ENCODE measurements around the gene CFAP157. TPM values are rescaled to one million over a fixed set of nuclear protein-coding genes. Genes with fewer than 3 reads are reported as not detected.

The CFAP157 gene
- total and polyA plus RNA-seq, 2 donors (not counting 1 experiment from before 2014, with no cell fraction given) = under 0.01 TPM; not detected in 1

- no peak overlapping the region for H3K4me2 ChIP-seq (ENCODE audit: extremely low read depth, insufficient read depth, low read length)
- no peaks in the 10 kb centered on the region for H3K9me3 ChIP-seq (ENCODE audit: control insufficient read depth, insufficient read depth, low read depth, low read length)
- H3K27ac ChIP-seq (ENCODE audit: insufficient read depth, low read length) = no peak overlapping the region
- H3K79me2 ChIP-seq (ENCODE audit: control insufficient read depth, insufficient read depth, low read length) = no peaks in the 10 kb centered on the region
- no peak overlapping the region for H3K4me3 ChIP-seq (replicated peaks in 1 of 4; ENCODE audit: control extremely low read depth in 1 of 4, insufficient read depth in 1 of 4, low read depth in 3 of 4, low read length in 4 of 4)
- no peak for TF ChIP-seq CTCF (conservative IDR thresholded peaks at IDR 0.05 in 1 of 2, IDR thresholded peaks at IDR 0.05 in 1 of 2; ENCODE audit: low read depth in 1 of 2, low read length in 2 of 2)
- no peak for TF ChIP-seq EZH2 (IDR thresholded peaks at IDR 0.05; ENCODE audit: low read length, missing control alignments)
- H3K36me3 ChIP-seq (ENCODE audit: control insufficient read depth, insufficient read depth, low read length) = peaks cover 1% of the 10 kb centered on the region
- H2AFZ ChIP-seq (ENCODE audit: low read length) = no peak overlapping the region
- no peaks in the 10 kb centered on the region for H4K20me1 ChIP-seq (ENCODE audit: control insufficient read depth, extremely low read depth, insufficient read depth, low read length)
- no peak overlapping the region for H3K9ac ChIP-seq (ENCODE audit: insufficient read depth, low read length)
- H3K4me1 ChIP-seq (ENCODE audit: control insufficient read depth, extremely low read depth, insufficient read depth, low read length) = no peaks in the 10 kb centered on the region
- no peaks in the 10 kb centered on the region for H3K27me3 ChIP-seq (ENCODE audit: control insufficient read depth, insufficient read depth, low read length)
- DNase-seq (ENCODE audit: low read depth in 2 of 2) = no peak
Observed at GRCh38 chr9:127707766-127708165, 978 bp downstream of the CFAP157 start.

DNA sequence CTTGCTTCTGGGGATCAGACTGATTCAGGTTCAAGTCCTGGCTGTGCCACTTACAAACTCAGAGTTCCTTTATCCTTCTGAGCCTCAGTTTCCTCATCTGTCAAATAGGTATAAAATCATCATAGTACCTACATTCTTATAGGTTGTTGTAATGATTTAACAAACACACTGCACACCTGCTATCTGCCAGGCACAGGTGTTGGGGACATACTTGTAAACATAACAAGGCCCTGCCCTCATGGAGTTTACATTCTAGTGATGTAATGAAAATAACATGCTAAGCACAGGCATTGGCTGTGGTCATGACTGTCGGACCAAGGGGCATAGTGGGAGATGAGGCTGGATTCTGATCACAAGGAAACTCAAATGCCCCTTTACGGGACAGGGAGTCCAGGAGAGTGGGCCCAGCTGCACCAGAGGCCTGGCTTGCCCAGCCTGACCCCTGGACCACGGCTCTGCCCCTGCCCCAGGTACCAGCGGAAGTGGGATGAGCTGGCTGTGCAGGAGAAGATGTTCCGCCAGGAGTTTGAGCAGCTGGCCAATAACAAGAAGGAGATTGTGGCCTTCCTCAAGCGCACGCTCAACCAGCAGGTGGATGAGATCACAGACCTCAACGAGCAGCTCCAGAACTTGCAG is 2.3 kb downstream of the CFAP157 start:
- no peaks in the 10 kb centered on the region for H4K20me1 ChIP-seq (ENCODE audit: control insufficient read depth, extremely low read depth, insufficient read depth, low read length)
- H3K27ac ChIP-seq (ENCODE audit: insufficient read depth, low read length) = no peak overlapping the region
- no peak overlapping the region for H3K4me2 ChIP-seq (ENCODE audit: extremely low read depth, insufficient read depth, low read length)
- no peak overlapping the region for H3K4me3 ChIP-seq (replicated peaks in 1 of 4; ENCODE audit: control extremely low read depth in 1 of 4, insufficient read depth in 1 of 4, low read depth in 3 of 4, low read length in 4 of 4)
- no peaks in the 10 kb centered on the region for H3K27me3 ChIP-seq (ENCODE audit: control insufficient read depth, insufficient read depth, low read length)
- no peaks in the 10 kb centered on the region for H3K9me3 ChIP-seq (ENCODE audit: control insufficient read depth, insufficient read depth, low read depth, low read length)
- H3K4me1 ChIP-seq (ENCODE audit: control insufficient read depth, extremely low read depth, insufficient read depth, low read length) = no peaks in the 10 kb centered on the region
- no peak for DNase-seq (ENCODE audit: low read depth in 2 of 2)
- peaks cover 1% of the 10 kb centered on the region for H3K36me3 ChIP-seq (ENCODE audit: control insufficient read depth, insufficient read depth, low read length)
- no peak overlapping the region for H2AFZ ChIP-seq (ENCODE audit: low read length)
- TF ChIP-seq CTCF (conservative IDR thresholded peaks at IDR 0.05 in 1 of 2, IDR thresholded peaks at IDR 0.05 in 1 of 2; ENCODE audit: low read depth in 1 of 2, low read length in 2 of 2) (no peak), EZH2 (IDR thresholded peaks at IDR 0.05; ENCODE audit: low read length, missing control alignments) (no peak)
- H3K79me2 ChIP-seq (ENCODE audit: control insufficient read depth, insufficient read depth, low read length) = no peaks in the 10 kb centered on the region
- H3K9ac ChIP-seq (ENCODE audit: insufficient read depth, low read length) = no peak overlapping the region

DNA sequence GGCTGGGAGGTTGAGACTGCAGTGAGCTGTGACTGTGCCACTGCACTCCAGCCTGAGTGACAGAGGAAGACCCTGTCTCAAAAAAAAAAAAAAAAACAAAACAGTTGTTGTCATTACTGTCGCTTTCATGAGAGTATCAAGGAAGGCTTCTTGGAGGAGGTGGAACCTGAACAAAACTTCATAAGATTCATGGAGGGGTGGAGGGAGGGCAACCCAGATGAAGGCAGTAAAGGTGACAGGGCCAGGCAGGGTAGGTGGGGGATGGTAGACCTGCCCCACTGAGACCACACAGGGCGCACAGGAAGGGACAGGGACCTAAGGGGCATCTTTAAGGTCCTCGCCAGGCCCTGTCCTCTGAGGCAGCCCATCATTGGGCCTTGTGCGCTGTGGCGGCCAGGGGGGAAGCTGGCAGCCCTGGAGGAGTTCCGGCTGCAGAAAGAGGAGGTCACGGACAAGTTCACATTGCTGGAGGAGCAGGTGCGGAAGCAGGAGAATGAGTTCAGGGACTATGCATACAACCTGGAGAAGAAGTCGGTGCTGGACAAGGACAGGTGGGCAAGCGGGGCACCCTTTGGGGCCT is 3.5 kb downstream of the CFAP157 start:
- H3K36me3 ChIP-seq (ENCODE audit: control insufficient read depth, insufficient read depth, low read length) = peaks cover 1% of the 10 kb centered on the region
- no peak for DNase-seq (ENCODE audit: low read depth in 2 of 2)
- TF ChIP-seq CTCF (conservative IDR thresholded peaks at IDR 0.05 in 1 of 2, IDR thresholded peaks at IDR 0.05 in 1 of 2; ENCODE audit: low read depth in 1 of 2, low read length in 2 of 2) = no peak
- TF ChIP-seq EZH2 (IDR thresholded peaks at IDR 0.05; ENCODE audit: low read length, missing control alignments) = no peak
- no peak overlapping the region for H3K9ac ChIP-seq (ENCODE audit: insufficient read depth, low read length)
- H3K9me3 ChIP-seq (ENCODE audit: control insufficient read depth, insufficient read depth, low read depth, low read length) = no peaks in the 10 kb centered on the region
- H3K4me2 ChIP-seq (ENCODE audit: extremely low read depth, insufficient read depth, low read length) = no peak overlapping the region
- H3K27ac ChIP-seq (ENCODE audit: insufficient read depth, low read length) = no peak overlapping the region
- no peaks in the 10 kb centered on the region for H3K27me3 ChIP-seq (ENCODE audit: control insufficient read depth, insufficient read depth, low read length)
- no peaks in the 10 kb centered on the region for H3K79me2 ChIP-seq (ENCODE audit: control insufficient read depth, insufficient read depth, low read length)
- H3K4me3 ChIP-seq (replicated peaks in 1 of 4; ENCODE audit: control extremely low read depth in 1 of 4, insufficient read depth in 1 of 4, low read depth in 3 of 4, low read length in 4 of 4) = no peak overlapping the region
- H4K20me1 ChIP-seq (ENCODE audit: control insufficient read depth, extremely low read depth, insufficient read depth, low read length) = no peaks in the 10 kb centered on the region
- H2AFZ ChIP-seq (ENCODE audit: low read length) = no peak overlapping the region
- peaks cover 3% of the 10 kb centered on the region for H3K4me1 ChIP-seq (ENCODE audit: control insufficient read depth, extremely low read depth, insufficient read depth, low read length)

All from fibroblast of lung (primary cell).